Panc1 (cell line): Measurements from ENCODE around the gene ZBTB7C. TPM values are rescaled to one million over a fixed set of nuclear protein-coding genes. Genes with fewer than 3 reads are reported as not detected.
A peak's percentile ranks its signal among the peaks of the same experiment; 100 is the strongest.

Experiments
- ATAC-seq: fragments of 200-7000 bp; cut with Tn5 transposase; 2 replicates; pipeline ENCODE4 v1.9.1; 2020; ENCODE audit warnings: mild to moderate bottlenecking, moderate library complexity
- BruUV-seq: library from RNA; stranded (reverse); fragments of 400-500 nt; replicated peaks from 2 replicates; lab custom pipeline; 2021; lab: Mats Ljungman, UMichigan
- CTCF ChIA-PET: fragments of 300-600 bp; sonication (Branson Sonifier 250); formaldehyde crosslinking; loops from one replicate; lab custom pipeline; 2022; ENCODE audit warnings: antibody characterized with exemption; lab: Charles Lee
- POLR2A ChIA-PET: fragments of 300-600 bp; sonication (Branson Sonifier 250); formaldehyde crosslinking; loops from one replicate; lab custom pipeline; 2022; ENCODE audit warnings: antibody characterized with exemption; lab: Charles Lee
- DNase-seq: peaks from one replicate; pipeline ENCODE4 v3.0.0-alpha.2; 2010; ENCODE audit warnings: low read depth, low spot score
- H3K27ac ChIP-seq: 2 replicates; pipeline ENCODE4 v1.5.1; 2011; ENCODE audit warnings: mild to moderate bottlenecking, low read length, inconsistent platforms
- H3K27me3 ChIP-seq: fragments of 200-500 bp; sonication (Bioruptor generic); 2 replicates; pipeline ENCODE4 v1.6.0; 2014; ENCODE audit warnings: low read length, inconsistent platforms; ENCODE audit not compliant: control insufficient read depth, insufficient read depth
- H3K36me3 ChIP-seq: fragments of 200-500 bp; sonication (Bioruptor generic); 2 replicates; pipeline ENCODE4 v1.5.1; 2014; ENCODE audit warnings: inconsistent platforms, mild to moderate bottlenecking, low read length, moderate library complexity; ENCODE audit not compliant: control insufficient read depth, insufficient read depth
- H3K4me1 ChIP-seq: 2 replicates; pipeline ENCODE4 v1.5.1; 2011; ENCODE audit warnings: inconsistent platforms, mild to moderate bottlenecking, low read length, moderate library complexity; ENCODE audit not compliant: control insufficient read depth, insufficient read depth
- H3K4me3 ChIP-seq, 2 experiments: 2 replicates each; pipeline ENCODE4 v1.5.1; 2011 to 2012; ENCODE audit warnings: low read depth in 2 of 2, low read length in 2 of 2, mild to moderate bottlenecking in 2 of 2, inconsistent platforms in 1 of 2, moderate library complexity in 1 of 2
- H3K9me3 ChIP-seq: fragments of 200-500 bp; sonication (Bioruptor generic); 2 replicates; pipeline ENCODE4 v1.5.1; 2014; ENCODE audit warnings: low read depth, mild to moderate bottlenecking, inconsistent platforms, low read length, moderate library complexity; ENCODE audit not compliant: control insufficient read depth, insufficient read depth
- CTCF ChIP-seq: fragments of 450-650 bp; IDR thresholded peaks from 2 replicates; pipeline ENCODE4 v1.5.1; 2017; ENCODE audit warnings: mild to moderate bottlenecking
- POLR2AphosphoS5 ChIP-seq: IDR thresholded peaks from 2 replicates; pipeline ENCODE4 v1.6.1; 2012; ENCODE audit warnings: mild to moderate bottlenecking, low read depth, low read length, moderate library complexity
- REST ChIP-seq, 2 experiments: IDR thresholded peaks; 2 replicates each; pipeline ENCODE4 v1.6.1; 2011 to 2012; ENCODE audit warnings: low read depth in 2 of 2, control low read depth in 1 of 2, low read length in 1 of 2, mild to moderate bottlenecking in 1 of 2, moderate library complexity in 1 of 2; ENCODE audit not compliant: insufficient read depth in 1 of 2
- SIN3A ChIP-seq: IDR thresholded peaks from 2 replicates; pipeline ENCODE4 v1.6.1; 2012; ENCODE audit warnings: low read depth, mild to moderate bottlenecking, low read length, moderate library complexity, borderline replicate concordance; ENCODE audit not compliant: insufficient read depth
- TCF7L2 ChIP-seq: IDR thresholded peaks from 2 replicates; pipeline ENCODE4 v1.6.1; 2011; ENCODE audit warnings: mild to moderate bottlenecking, low read depth, low read length, inconsistent platforms
- in situ Hi-C: cut with HindIII; loops from 2 replicates; pipeline ENCODE4 v1.10.0; 2016; ENCODE audit warnings: low sequenced_read_pairs, low pct_unique_long_range_greater_than_20kb
- intact Hi-C: fragments of 100-400 bp; cut with micrococcal nuclease; formaldehyde crosslinking; loops from one replicate; pipeline ENCODE4 v1.10.0; 2022; ENCODE audit not compliant: unreplicated experiment
- total RNA-seq: library from RNA; stranded (reverse); gene quantifications from one replicate; pipeline ENCODE4 v1.2.1, GENCODE V29; 2021; ENCODE audit not compliant: unreplicated experiment

The ZBTB7C gene
- total RNA-seq, 1 experiment from 2014 or later: 0.03 TPM

DNA sequence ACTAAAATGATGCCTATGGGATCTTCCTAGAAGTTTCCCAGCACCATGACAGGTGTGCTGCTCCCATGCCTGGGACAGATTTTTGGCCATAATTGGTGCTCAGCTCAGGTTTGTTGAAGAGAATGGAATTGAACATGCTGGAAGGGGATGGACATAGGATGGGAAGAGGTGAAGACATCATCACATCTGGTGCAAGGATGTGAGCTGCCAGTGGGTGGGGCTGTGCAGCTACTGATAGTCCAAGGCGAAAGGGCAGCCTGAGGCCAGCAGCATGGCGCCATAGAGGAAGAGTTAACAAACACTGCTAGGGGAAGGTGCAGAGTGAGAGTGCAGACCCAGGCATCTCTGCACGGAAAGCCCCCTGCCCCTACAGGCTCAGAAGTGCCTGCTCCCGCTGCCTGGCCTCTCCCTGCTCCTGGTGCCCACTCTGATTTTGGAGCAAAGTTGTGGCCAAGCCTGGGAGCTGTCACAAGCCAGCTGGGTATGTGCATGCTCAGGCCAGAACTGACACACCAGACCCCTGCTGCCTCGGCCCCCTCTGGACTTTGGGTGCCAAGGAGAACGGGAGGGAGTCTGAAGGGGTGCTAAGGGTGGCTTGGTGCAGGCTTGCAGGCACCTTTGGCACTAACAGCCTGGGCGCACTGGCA is 178.6 kb downstream of the ZBTB7C start:
- Histone ChIP-seq H3K27ac (no peak overlapping the region), H3K4me3 (no peak overlapping the region), H3K36me3 (no peaks in the 10 kb centered on the region; the same call in 1 of the 2 replicates), H3K9me3 (no peaks in the 10 kb centered on the region), H3K4me1 (no peaks in the 10 kb centered on the region), H3K27me3 (no peaks in the 10 kb centered on the region; the same call in 1 of the 2 replicates)
- POLR2A ChIA-PET: no interaction called here
- peak; percentile 92 for ATAC-seq
- in situ Hi-C loops (no loop called here), intact Hi-C loops (loop anchor here (5.0 kb wide), 2 partner anchors 217 to 237 kb away; no protein-coding TSS in a partner anchor)
- TF ChIP-seq REST (IDR thresholded peaks at IDR 0.05; ENCODE audit: insufficient read depth in 1 of 2, low read depth in 2 of 2, low read length in 1 of 2) (no peak), CTCF (peak; percentile 54)
- CTCF ChIA-PET: interaction anchor here (1.0 to 2.3 kb wide), 2 partner anchors 115 to 215 kb away, joined by 3 to 11 read pairs; no protein-coding TSS in a partner anchor
- no peak for DNase-seq
- BruUV-seq: no TSS peak

DNA sequence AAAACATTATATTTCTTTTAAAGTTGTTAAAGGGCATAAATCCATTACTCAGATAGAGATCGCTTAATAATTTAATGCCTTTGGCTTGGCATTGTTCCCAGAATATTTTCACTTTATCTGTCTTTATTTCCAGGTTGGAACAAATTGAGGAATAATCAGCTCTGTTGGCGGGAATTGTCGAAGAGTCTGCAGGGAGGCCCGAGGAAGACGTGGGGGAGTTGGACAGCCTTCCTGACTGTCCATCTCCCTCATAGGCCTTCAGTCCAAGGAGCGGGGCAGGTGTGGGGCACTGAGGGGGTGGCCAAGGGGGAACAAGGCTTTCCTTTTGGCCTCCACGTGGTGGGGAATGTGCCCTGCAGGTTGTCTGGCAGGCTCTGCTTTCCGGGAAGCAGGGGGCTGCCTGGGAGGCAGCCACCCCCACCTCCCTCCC is 179.6 kb downstream of the ZBTB7C start:
- intact Hi-C loops: loop anchor here (5.0 kb wide), 1 partner anchor 197 kb away; no protein-coding TSS in a partner anchor
- BruUV-seq: no TSS peak
- Histone ChIP-seq H3K27me3 (no peaks in the 10 kb centered on the region; the same call in 1 of the 2 replicates), H3K9me3 (no peaks in the 10 kb centered on the region), H3K36me3 (no peaks in the 10 kb centered on the region; the same call in 1 of the 2 replicates), H3K27ac (no peak overlapping the region), H3K4me1 (no peaks in the 10 kb centered on the region), H3K4me3 (no peak overlapping the region)
- in situ Hi-C loops: no loop called here
- DNase-seq: no peak
- POLR2A ChIA-PET: no interaction called here
- CTCF ChIA-PET: interaction anchor here (0.7 to 2.3 kb wide), 3 partner anchors 16 to 216 kb away, joined by 3 to 11 read pairs (median 3); no protein-coding TSS in a partner anchor
- TF ChIP-seq SIN3A: no peak
- TF ChIP-seq TCF7L2: no peak
- TF ChIP-seq CTCF: no peak
- TF ChIP-seq POLR2AphosphoS5: no peak
- no peak for TF ChIP-seq REST (IDR thresholded peaks at IDR 0.05; ENCODE audit: insufficient read depth in 1 of 2, low read depth in 2 of 2, low read length in 1 of 2)
- no peak for ATAC-seq
